C4-2B (cell line): ENCODE results near the gene GSAP.

Experiments
- ZFX ChIP-seq: fragments of 450-650 bp; IDR thresholded peaks from 2 replicates; pipeline ENCODE4 v1.6.1; 2017
- TF ChIP-seq, protein P1 (sequence below): fragments of 450-650 bp; conservative IDR thresholded peaks from 2 replicates; pipeline ENCODE4 v1.5.1; 2017; ENCODE audit warnings: mild to moderate bottlenecking

DNA sequence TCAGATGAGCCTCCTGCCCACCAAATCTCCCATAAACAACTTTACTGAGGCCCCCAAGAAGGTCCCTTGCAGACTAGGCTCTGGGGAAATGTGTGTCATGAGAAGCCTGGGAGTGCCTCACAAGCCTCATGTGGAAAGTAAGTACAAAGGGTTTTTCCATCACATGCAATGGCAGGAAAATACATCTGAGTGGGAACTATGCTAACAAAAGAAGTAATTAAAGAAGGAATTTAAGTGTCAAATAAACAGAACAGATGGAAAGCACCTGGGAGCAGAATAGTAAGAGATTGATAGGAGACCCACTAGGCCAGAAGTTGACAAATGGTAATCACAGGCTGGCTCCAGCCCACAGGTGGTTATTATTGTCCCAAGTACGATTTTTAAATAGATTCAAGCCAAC is 20.5 kb downstream of the GSAP start:
- TF ChIP-seq, protein P1, sequence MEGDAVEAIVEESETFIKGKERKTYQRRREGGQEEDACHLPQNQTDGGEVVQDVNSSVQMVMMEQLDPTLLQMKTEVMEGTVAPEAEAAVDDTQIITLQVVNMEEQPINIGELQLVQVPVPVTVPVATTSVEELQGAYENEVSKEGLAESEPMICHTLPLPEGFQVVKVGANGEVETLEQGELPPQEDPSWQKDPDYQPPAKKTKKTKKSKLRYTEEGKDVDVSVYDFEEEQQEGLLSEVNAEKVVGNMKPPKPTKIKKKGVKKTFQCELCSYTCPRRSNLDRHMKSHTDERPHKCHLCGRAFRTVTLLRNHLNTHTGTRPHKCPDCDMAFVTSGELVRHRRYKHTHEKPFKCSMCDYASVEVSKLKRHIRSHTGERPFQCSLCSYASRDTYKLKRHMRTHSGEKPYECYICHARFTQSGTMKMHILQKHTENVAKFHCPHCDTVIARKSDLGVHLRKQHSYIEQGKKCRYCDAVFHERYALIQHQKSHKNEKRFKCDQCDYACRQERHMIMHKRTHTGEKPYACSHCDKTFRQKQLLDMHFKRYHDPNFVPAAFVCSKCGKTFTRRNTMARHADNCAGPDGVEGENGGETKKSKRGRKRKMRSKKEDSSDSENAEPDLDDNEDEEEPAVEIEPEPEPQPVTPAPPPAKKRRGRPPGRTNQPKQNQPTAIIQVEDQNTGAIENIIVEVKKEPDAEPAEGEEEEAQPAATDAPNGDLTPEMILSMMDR, result no peak
- TF ChIP-seq ZFX, result no peak
